Hepatocyte (in vitro differentiated cells): Measurements from ENCODE around the gene TOP3B. TPM values are rescaled to one million over a fixed set of nuclear protein-coding genes. Genes with fewer than 3 reads are reported as not detected.

ENCODE experiments used
- DNase-seq: peaks from one replicate; pipeline ENCODE4 v3.0.0-alpha.2; 2016; ENCODE audit warnings: low spot score
- H2AFZ ChIP-seq: fragments of 200-600 bp; sonication (generic); 2 replicates; pipeline ENCODE4 v1.6.0; 2016; ENCODE audit warnings: antibody characterized with exemption, mild to moderate bottlenecking
- H3K27ac ChIP-seq: fragments of 200-600 bp; sonication (generic); 2 replicates; pipeline ENCODE4 v1.5.1; 2016; ENCODE audit warnings: mild to moderate bottlenecking
- H3K27me3 ChIP-seq: fragments of 200-600 bp; sonication (generic); 2 replicates; pipeline ENCODE4 v1.6.1; 2016
- H3K36me3 ChIP-seq: fragments of 200-600 bp; sonication (generic); replicated peaks from 2 replicates; pipeline ENCODE4 v1.5.1; 2016; ENCODE audit warnings: low read depth; ENCODE audit not compliant: insufficient read depth
- H3K4me1 ChIP-seq: fragments of 200-600 bp; sonication (generic); 2 replicates; pipeline ENCODE4 v1.5.1; 2016; ENCODE audit warnings: mild to moderate bottlenecking, moderate library complexity; ENCODE audit not compliant: insufficient read depth
- H3K4me2 ChIP-seq: fragments of 200-600 bp; sonication (generic); 2 replicates; pipeline ENCODE4 v1.6.0; 2016
- H3K4me3 ChIP-seq: fragments of 200-600 bp; sonication (generic); 2 replicates; pipeline ENCODE4 v1.5.1; 2016; ENCODE audit warnings: mild to moderate bottlenecking
- H3K79me2 ChIP-seq: fragments of 200-600 bp; sonication (generic); 2 replicates; pipeline ENCODE4 v1.6.0; 2017; ENCODE audit warnings: mild to moderate bottlenecking
- H3K9me2 ChIP-seq: fragments of 200-600 bp; sonication (generic); replicated peaks from 2 replicates; pipeline ENCODE4 v1.6.0; 2017; ENCODE audit warnings: mild to moderate bottlenecking; ENCODE audit not compliant: insufficient read depth
- H3K9me3 ChIP-seq: fragments of 200-600 bp; sonication (generic); 2 replicates; pipeline ENCODE4 v1.5.1; 2016; ENCODE audit warnings: low read depth, mild to moderate bottlenecking
- H4K20me1 ChIP-seq: fragments of 200-600 bp; sonication (generic); 2 replicates; pipeline ENCODE4 v1.6.0; 2016; ENCODE audit warnings: mild to moderate bottlenecking; ENCODE audit not compliant: insufficient read depth, poor library complexity, severe bottlenecking
- CTCF ChIP-seq: fragments of 200-600 bp; sonication (generic); IDR thresholded peaks from 2 replicates; pipeline ENCODE4 v1.5.1; 2016; ENCODE audit warnings: antibody characterized with exemption, mild to moderate bottlenecking; ENCODE audit not compliant: poor library complexity
- EZH2 ChIP-seq: fragments of 200-600 bp; sonication (generic); IDR thresholded peaks from 2 replicates; pipeline ENCODE4 v1.6.1; 2016; ENCODE audit warnings: antibody characterized with exemption, mild to moderate bottlenecking, borderline replicate concordance
- EZH2phosphoT487 ChIP-seq: fragments of 200-600 bp; sonication (generic); IDR thresholded peaks from one replicate; pipeline ENCODE4 v1.6.1; 2018; ENCODE audit warnings: antibody characterized with exemption, mild to moderate bottlenecking, low read depth, moderate library complexity; ENCODE audit not compliant: unreplicated experiment, severe bottlenecking
- WGBS: methylation state at CpG from one replicate; pipeline ENCODE4 v1.1.6; 2016; ENCODE audit warnings: low lambda C conversion rate; ENCODE audit errors: missing lambda C conversion rate; 5-methylcytosine and 5-hydroxymethylcytosine counted together
- polyA plus RNA-seq: library from polyadenylated mRNA; unstranded; fragments of >200 nt; fragmentation: Nextera tagmentation; extraction: Ambion mirVana; gene quantifications from 2 replicates; pipeline ENCODE4 v1.2.1, GENCODE V29; 2016
- total RNA-seq: library from RNA; depleted of rRNA; stranded (reverse); fragments of >200 nt; gene quantifications from 2 replicates; pipeline ENCODE4 v1.2.3, GENCODE V29; 2014

TOP3B gene
- total and polyA plus RNA-seq, 2 experiments from 2014 or later = 26.6 to 30.8 TPM

- no peaks in the 10 kb centered on the region for H3K27me3 ChIP-seq
- no peak overlapping the region for H2AFZ ChIP-seq
- no peak overlapping the region for H3K4me2 ChIP-seq
- DNase-seq = no peak
- H3K27ac ChIP-seq = no peak overlapping the region
- H3K79me2 ChIP-seq = no peaks in the 10 kb centered on the region
- TF ChIP-seq EZH2phosphoT487 = no peak
- H4K20me1 ChIP-seq = no peaks in the 10 kb centered on the region
- no peak overlapping the region for H3K4me3 ChIP-seq
- H3K4me1 ChIP-seq = no peaks in the 10 kb centered on the region
- H3K9me2 ChIP-seq = no peaks in the 10 kb centered on the region
- H3K9me3 ChIP-seq = no peaks in the 10 kb centered on the region
- 83% methylated on average over 8 of the region's 8 CpGs for WGBS
- no peaks in the 10 kb centered on the region for H3K36me3 ChIP-seq
Observed at GRCh38 chr22:21921729-21922128, 60.9 kb downstream of the TOP3B start.

GRCh38 chr22:21921184-21921721 lies 61.3 kb downstream of the TOP3B start:
- H3K27ac ChIP-seq = no peak overlapping the region
- TF ChIP-seq EZH2phosphoT487 (no peak), CTCF (no peak), EZH2 (no peak)
- no peaks in the 10 kb centered on the region for H3K9me2 ChIP-seq
- DNase-seq = no peak
- no peaks in the 10 kb centered on the region for H3K9me3 ChIP-seq
- H2AFZ ChIP-seq = no peak overlapping the region
- H3K79me2 ChIP-seq = no peaks in the 10 kb centered on the region
- H3K4me1 ChIP-seq = no peaks in the 10 kb centered on the region
- no peak overlapping the region for H3K4me3 ChIP-seq
- H4K20me1 ChIP-seq = no peaks in the 10 kb centered on the region
- 91% methylated on average over 13 of the region's 13 CpGs for WGBS
- H3K36me3 ChIP-seq = no peaks in the 10 kb centered on the region
- no peak overlapping the region for H3K4me2 ChIP-seq
- no peaks in the 10 kb centered on the region for H3K27me3 ChIP-seq

- H3K4me1 ChIP-seq = no peaks in the 10 kb centered on the region
- no peak overlapping the region for H2AFZ ChIP-seq
- 91% methylated on average over 16 of the region's 16 CpGs for WGBS
- DNase-seq = no peak
- H3K27ac ChIP-seq = no peak overlapping the region
- no peaks in the 10 kb centered on the region for H3K27me3 ChIP-seq
- no peaks in the 10 kb centered on the region for H3K9me2 ChIP-seq
- no peak overlapping the region for H3K4me3 ChIP-seq
- no peaks in the 10 kb centered on the region for H4K20me1 ChIP-seq
- no peak overlapping the region for H3K4me2 ChIP-seq
- H3K9me3 ChIP-seq = no peaks in the 10 kb centered on the region
- TF ChIP-seq EZH2phosphoT487 (no peak), CTCF (no peak), EZH2 (no peak)
- H3K79me2 ChIP-seq = no peaks in the 10 kb centered on the region
- H3K36me3 ChIP-seq = no peaks in the 10 kb centered on the region
Observed at GRCh38 chr22:21920341-21921183, 62.0 kb downstream of the TOP3B start.
